Measurements from ENCODE around the gene PCSK2. TPM values are rescaled to one million over a fixed set of nuclear protein-coding genes. Genes with fewer than 3 reads are reported as not detected.

Gene PCSK2
- total RNA-seq, 6 experiments from 2014 or later = not detected

DNA sequence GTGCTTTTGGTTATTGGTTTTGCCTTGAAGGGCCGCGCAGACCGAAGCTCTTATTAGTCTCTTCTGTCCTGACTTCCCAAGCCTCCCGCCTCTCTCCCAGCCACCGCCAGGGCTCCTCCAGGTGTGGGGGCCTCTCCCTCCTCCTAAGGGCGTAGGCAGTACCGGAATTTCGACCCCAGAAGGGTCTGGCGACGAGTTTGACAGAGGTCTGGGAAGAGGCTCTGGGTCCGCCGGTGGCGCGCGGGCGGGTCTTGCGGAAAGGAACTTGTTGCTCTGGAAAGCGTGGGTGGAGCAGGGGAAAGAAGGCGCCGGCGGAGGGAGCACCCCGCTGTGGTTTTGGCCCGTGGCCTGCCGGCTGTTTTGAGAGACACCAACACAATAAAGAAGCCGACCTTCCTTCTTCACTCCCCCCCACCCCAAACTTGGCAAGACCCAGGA lies 1.8 kb downstream of the PCSK2 start:
- Mint-ChIP-seq H3K36me3 (ENCODE audit: low read depth) (peaks cover 6% of the 10 kb centered on the region; the same call in 1 of the 2 replicates), H3K9me3 (peaks cover 15% of the 10 kb centered on the region), H3K27me3 (ENCODE audit: insufficient read depth) (peaks cover 4% of the 10 kb centered on the region), H3K27ac (no peak overlapping the region), H3K4me3 (no peak overlapping the region), H3K4me1 (ENCODE audit: low read depth) (no peaks in the 10 kb centered on the region)
- DNase-seq = no peak
- TF ChIP-seq, protein P1, sequence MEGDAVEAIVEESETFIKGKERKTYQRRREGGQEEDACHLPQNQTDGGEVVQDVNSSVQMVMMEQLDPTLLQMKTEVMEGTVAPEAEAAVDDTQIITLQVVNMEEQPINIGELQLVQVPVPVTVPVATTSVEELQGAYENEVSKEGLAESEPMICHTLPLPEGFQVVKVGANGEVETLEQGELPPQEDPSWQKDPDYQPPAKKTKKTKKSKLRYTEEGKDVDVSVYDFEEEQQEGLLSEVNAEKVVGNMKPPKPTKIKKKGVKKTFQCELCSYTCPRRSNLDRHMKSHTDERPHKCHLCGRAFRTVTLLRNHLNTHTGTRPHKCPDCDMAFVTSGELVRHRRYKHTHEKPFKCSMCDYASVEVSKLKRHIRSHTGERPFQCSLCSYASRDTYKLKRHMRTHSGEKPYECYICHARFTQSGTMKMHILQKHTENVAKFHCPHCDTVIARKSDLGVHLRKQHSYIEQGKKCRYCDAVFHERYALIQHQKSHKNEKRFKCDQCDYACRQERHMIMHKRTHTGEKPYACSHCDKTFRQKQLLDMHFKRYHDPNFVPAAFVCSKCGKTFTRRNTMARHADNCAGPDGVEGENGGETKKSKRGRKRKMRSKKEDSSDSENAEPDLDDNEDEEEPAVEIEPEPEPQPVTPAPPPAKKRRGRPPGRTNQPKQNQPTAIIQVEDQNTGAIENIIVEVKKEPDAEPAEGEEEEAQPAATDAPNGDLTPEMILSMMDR (IDR thresholded peaks at IDR 0.05) = no peak

DNA sequence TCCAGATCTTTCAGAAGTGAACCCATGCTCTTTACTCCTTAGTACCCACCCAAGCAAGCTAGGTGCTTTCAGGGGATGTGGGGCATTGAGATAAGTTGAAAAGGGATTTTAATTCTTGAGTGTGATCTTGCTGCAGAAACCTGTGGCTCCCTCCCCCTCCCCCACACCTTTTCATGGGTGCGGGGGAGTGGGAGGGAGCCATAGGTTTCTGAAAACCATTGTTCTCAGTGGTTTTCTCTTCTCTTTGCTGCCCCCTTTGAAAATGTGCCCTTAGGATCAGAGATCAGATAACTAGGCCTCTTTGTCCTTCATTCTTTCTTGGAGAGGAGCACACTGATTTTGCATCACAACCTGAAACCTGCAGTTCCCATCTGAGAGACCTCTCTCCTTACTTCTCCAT lies 2.4 kb downstream of the PCSK2 start:
- TF ChIP-seq, protein P1 (IDR thresholded peaks at IDR 0.05) = no peak
- no peak for DNase-seq
- no peak overlapping the region for H3K27ac Mint-ChIP-seq
- peaks cover 6% of the 10 kb centered on the region; the same call in 1 of the 2 replicates for H3K36me3 Mint-ChIP-seq (ENCODE audit: low read depth)
- H3K9me3 Mint-ChIP-seq = peaks cover 15% of the 10 kb centered on the region
- H3K27me3 Mint-ChIP-seq (ENCODE audit: insufficient read depth) = peaks cover 4% of the 10 kb centered on the region
- H3K4me3 Mint-ChIP-seq = no peak overlapping the region
- H3K4me1 Mint-ChIP-seq (ENCODE audit: low read depth) = no peaks in the 10 kb centered on the region

DNA sequence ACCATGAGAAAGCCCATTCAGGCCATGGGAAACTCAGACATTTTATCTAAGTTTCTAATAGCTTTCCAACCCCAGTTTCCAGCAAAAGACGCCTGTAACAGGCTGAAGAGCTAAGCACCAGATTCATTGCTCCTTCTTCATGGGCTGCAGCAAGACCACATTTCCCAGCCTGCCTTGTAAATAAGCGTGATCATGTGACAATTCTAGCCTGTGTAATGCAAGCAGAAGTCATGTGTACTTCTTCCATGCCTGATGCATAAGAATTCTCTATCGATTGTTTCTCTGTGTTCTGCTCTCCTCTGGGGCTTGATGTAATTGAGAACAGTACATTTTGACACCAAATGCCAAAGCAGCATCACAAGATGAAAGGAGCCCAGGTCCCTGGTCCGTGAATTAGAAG lies 6.8 kb downstream of the PCSK2 start:
- TF ChIP-seq, protein P1 (IDR thresholded peaks at IDR 0.05) = no peak
- Mint-ChIP-seq H3K4me1 (ENCODE audit: low read depth) (no peaks in the 10 kb centered on the region), H3K27ac (no peak overlapping the region), H3K4me3 (no peak overlapping the region), H3K27me3 (ENCODE audit: insufficient read depth) (no peaks in the 10 kb centered on the region), H3K9me3 (peaks cover 18% of the 10 kb centered on the region), H3K36me3 (ENCODE audit: low read depth) (no peaks in the 10 kb centered on the region)
- no peak for DNase-seq

DNA sequence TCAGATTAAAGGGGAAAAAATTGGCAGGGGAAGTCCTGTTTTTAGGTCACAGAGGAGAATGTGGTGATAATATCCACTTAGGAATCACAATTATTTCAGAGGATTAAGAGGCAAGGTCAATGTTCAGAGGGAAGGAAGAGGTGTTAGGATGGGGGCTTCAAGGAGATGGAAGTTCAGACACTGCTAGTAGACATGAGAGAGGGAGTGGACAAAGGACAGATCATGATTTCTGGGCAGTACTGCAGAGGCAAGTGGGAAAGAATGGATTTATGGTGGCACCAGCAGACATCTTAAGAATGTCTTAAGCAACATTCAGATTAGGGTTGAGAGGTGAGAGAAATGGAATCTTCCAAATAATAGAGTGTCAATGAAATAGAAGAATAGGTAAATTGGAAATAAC lies 9.9 kb downstream of the PCSK2 start:
- Mint-ChIP-seq H3K27ac (no peak overlapping the region), H3K36me3 (ENCODE audit: low read depth) (no peaks in the 10 kb centered on the region), H3K4me1 (ENCODE audit: low read depth) (no peaks in the 10 kb centered on the region), H3K4me3 (no peak overlapping the region), H3K9me3 (peaks cover 30% of the 10 kb centered on the region), H3K27me3 (ENCODE audit: insufficient read depth) (no peaks in the 10 kb centered on the region)
- no peak for DNase-seq
- TF ChIP-seq, protein P1 (IDR thresholded peaks at IDR 0.05) = no peak

DNA sequence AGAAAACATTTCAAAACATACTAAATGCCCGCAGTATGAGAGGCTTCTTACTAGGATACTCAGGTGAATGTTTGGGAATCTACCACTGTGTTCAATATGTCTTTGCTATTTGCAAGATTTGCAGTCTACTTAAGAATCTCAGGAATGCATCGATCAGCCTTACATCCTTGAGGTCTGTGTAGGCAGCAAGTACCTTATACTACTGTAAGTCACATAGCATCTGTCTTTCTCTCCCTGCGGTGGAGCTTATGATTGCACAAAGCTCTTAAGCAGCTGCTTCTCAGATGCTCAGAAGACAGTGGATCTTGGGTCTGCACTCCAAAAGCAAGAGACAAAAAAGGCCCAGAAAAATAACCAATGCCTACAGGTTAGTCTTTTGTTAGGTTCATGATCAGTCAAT lies 21.4 kb downstream of the PCSK2 start:
- no peaks in the 10 kb centered on the region for H3K36me3 Mint-ChIP-seq (ENCODE audit: low read depth)
- no peak overlapping the region for H3K27ac Mint-ChIP-seq
- peaks cover 36% of the 10 kb centered on the region for H3K9me3 Mint-ChIP-seq
- no peak for DNase-seq
- H3K4me1 Mint-ChIP-seq (ENCODE audit: low read depth) = no peaks in the 10 kb centered on the region
- TF ChIP-seq, protein P1 (IDR thresholded peaks at IDR 0.05) = no peak
- no peaks in the 10 kb centered on the region for H3K27me3 Mint-ChIP-seq (ENCODE audit: insufficient read depth)
- no peak overlapping the region for H3K4me3 Mint-ChIP-seq

DNA sequence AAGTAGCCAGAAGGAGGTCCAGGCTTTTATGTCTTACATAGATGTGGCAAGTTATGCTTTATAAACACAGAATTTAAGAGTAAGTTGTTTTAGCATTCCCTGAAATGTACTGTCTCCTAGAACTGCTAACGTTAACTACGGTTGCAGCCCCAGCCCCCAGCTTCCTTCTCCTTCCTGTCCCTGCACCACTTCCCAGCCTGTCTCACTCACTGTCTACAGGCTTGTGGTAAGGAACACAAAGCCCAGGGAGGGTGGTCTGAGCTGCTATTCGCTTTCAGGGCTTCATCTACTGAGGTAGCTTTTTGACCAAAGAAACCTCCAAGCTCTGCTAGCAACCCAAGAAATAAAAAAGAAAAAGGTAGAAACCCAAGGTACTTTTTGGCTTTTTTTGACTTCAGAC lies 35.9 kb downstream of the PCSK2 start:
- TF ChIP-seq, protein P1 (IDR thresholded peaks at IDR 0.05) = no peak
- DNase-seq = no peak
- Mint-ChIP-seq H3K4me3 (no peak overlapping the region), H3K4me1 (ENCODE audit: low read depth) (no peaks in the 10 kb centered on the region), H3K27me3 (ENCODE audit: insufficient read depth) (no peaks in the 10 kb centered on the region; the same call in 1 of the 2 replicates), H3K9me3 (peaks cover 50% of the 10 kb centered on the region), H3K36me3 (ENCODE audit: low read depth) (no peaks in the 10 kb centered on the region), H3K27ac (no peak overlapping the region)

Data from HFFc6 (cell line).